GM12892 (cell line): ENCODE results near the gene CAMK2D.

Source experiments
- POLR2A ChIP-seq: IDR thresholded peaks from 2 replicates; pipeline ENCODE4 v1.6.1; 2011; ENCODE audit warnings: low read depth, low read length, control low read depth
- POLR2AphosphoS5 ChIP-seq: IDR thresholded peaks from 2 replicates; pipeline ENCODE4 v1.6.1; 2011; ENCODE audit warnings: low read depth, low read length, control low read depth
- TAF1 ChIP-seq: IDR thresholded peaks from 2 replicates; pipeline ENCODE4 v1.6.1; 2011; ENCODE audit warnings: low read depth, mild to moderate bottlenecking, control low read depth, low read length, borderline replicate concordance

DNA sequence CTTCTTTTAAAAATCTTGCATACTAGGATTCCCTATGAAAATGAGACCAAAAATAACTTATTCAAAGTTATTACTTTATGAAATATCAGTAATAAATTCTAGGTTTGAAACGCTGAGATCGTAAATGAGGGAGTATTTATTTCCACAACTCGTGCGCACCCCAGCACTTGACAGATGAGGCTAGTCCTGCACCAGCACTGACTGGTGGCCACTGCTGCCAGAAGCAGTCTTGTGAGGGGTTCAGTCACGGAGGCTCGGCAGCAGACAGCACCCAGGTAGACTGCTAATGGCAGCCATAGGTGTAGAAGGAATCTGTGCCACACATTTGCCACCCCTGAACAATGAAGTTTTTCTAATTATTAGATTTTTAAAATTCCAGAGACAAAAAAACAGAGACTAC lies 248.7 kb downstream of the CAMK2D start:
- TF ChIP-seq POLR2AphosphoS5 (no peak), POLR2A (no peak), TAF1 (no peak)
